Spleen (tissue), 13 donors: ENCODE measurements around the gene HSPA9. TPM values are rescaled to one million over a fixed set of nuclear protein-coding genes. Genes with fewer than 3 reads are reported as not detected.

Source experiments
- DNase-seq: peaks from one replicate; pipeline ENCODE4 v3.0.0-alpha.2; 2020
- H3K27ac ChIP-seq, 8 donors: fragments of 200-600 bp; sonication (generic) in 7 of 8; 1 replicate in 4 of 8; 2 replicates in 4 of 8; pipeline versions ENCODE4 v1.5.0 to v1.8.0; 2016 to 2021; ENCODE audit warnings: inconsistent platforms in 4 of 8, mild to moderate bottlenecking in 4 of 8, moderate library complexity in 1 of 8
- H3K27me3 ChIP-seq, 7 donors: fragments of 200-600 bp; sonication (generic) in 6 of 7; replicated peaks in 1 of 7; 1 replicate in 4 of 7; 2 replicates in 3 of 7; pipeline versions ENCODE4 v1.5.0 to v1.8.0; 2016 to 2021; ENCODE audit warnings: inconsistent platforms in 3 of 7, mild to moderate bottlenecking in 1 of 7
- H3K36me3 ChIP-seq, 6 donors: fragments of 200-600 bp; sonication (generic) in 5 of 6; 1 replicate in 4 of 6; 2 replicates in 2 of 6; pipeline versions ENCODE4 v1.5.0 to v1.8.0; 2016 to 2021; ENCODE audit warnings: inconsistent platforms in 2 of 6
- H3K4me1 ChIP-seq, 6 donors: fragments of 200-600 bp; sonication (generic) in 5 of 6; 1 replicate in 3 of 6; 2 replicates in 3 of 6; pipeline versions ENCODE4 v1.5.0 to v1.8.0; 2016 to 2021; ENCODE audit warnings: inconsistent platforms in 3 of 6
- H3K4me3 ChIP-seq, 8 donors: fragments of 200-600 bp; sonication (generic) in 7 of 8; 1 replicate in 4 of 8; 2 replicates in 4 of 8; pipeline versions ENCODE4 v1.5.0 to v1.8.0; 2016 to 2021; ENCODE audit warnings: inconsistent platforms in 4 of 8, mild to moderate bottlenecking in 4 of 8, moderate library complexity in 2 of 8
- H3K9me3 ChIP-seq, 8 donors: fragments of 200-600 bp; sonication (generic) in 7 of 8; 1 replicate in 4 of 8; 2 replicates in 4 of 8; pipeline versions ENCODE4 v1.5.0 to v1.8.0; 2016 to 2021; ENCODE audit warnings: inconsistent platforms in 4 of 8
- CTCF ChIP-seq, 11 experiments: fragments of 200-600 bp in 7 of 11; fragments of 450-650 bp in 4 of 11; sonication (generic) in 4 of 11; IDR thresholded peaks in 8 of 11; conservative IDR thresholded peaks in 3 of 11; 1 replicate in 7 of 11; 2 replicates in 4 of 11; pipeline versions ENCODE4 v1.4.0 to v1.8.0; 2016 to 2021; ENCODE audit warnings: antibody characterized with exemption in 11 of 11, inconsistent platforms in 4 of 11, mild to moderate bottlenecking in 1 of 11
- POLR2A ChIP-seq, 3 donors: fragments of 450-650 bp; IDR thresholded peaks; one replicate each; pipeline ENCODE4 v1.5.1; 2017; ENCODE audit warnings: antibody characterized with exemption in 3 of 3, mild to moderate bottlenecking in 1 of 3
- POLR2AphosphoS5 ChIP-seq, 3 donors: sonication (generic); formaldehyde crosslinking; IDR thresholded peaks; one replicate each; pipeline ENCODE4 v1.5.1; 2017; ENCODE audit warnings: antibody characterized with exemption in 3 of 3
- WGBS, 5 donors: extraction: QIAGEN DNeasy Blood & Tissue Kit in 3 of 5; methylation state at CpG; one replicate each; pipeline versions ENCODE4 v1.1.5 to v1.1.7; 2013 to 2018; 5-methylcytosine and 5-hydroxymethylcytosine counted together
- intact Hi-C: fragments of 100-400 bp; cut with DNase I; formaldehyde crosslinking; loops from one replicate; pipeline ENCODE4 v1.15.0; 2023; ENCODE audit warnings: low total_unique reads
- long read RNA-seq, 2 donors: transcript quantifications; one replicate each; lab custom pipeline, GENCODE V29; 2026
- polyA plus RNA-seq, 3 donors: library from polyadenylated mRNA; stranded (reverse); fragments of 200-250 nt; gene quantifications; one replicate each; pipeline ENCODE4 v1.2.1, GENCODE V29; 2013
- total RNA-seq, 7 donors: library from RNA; depleted of rRNA in 3 of 7; stranded (reverse); fragments of >200 nt in 3 of 7; fragmentation: NEBNext Ultra II Directional in 4 of 7; extraction: Animal tissue kit (Norgen Biotek cat#: 25700) in 4 of 7; gene quantifications; one replicate each; pipeline versions ENCODE4 v1.1.0 to v1.2.1, GENCODE V29; 2016 to 2021
- donor health status: healthy with polysubstance abuse.
- donor health status: DM: no; HTN: no; CAD: no; lungs with moderate emphysema.
- donor health status: DM: no; HTN: no; CAD: no.
- donor health status: Bipolar disorder and iron deficiency.
- donor health status: healthy.
- donor health status: DM: no; HTN: no; CAD: no.
- donor health status: DM: yes; HTN: yes; CAD: no.

Gene HSPA9
- total RNA-seq (100 to 1,000 TPM; 108 to 187 (median 158) TPM), polyA plus RNA-seq (10 to 100 TPM; 50.4 to 77.7 (median 62.2) TPM)
- long read RNA-seq, donor 1, full-length matches to known transcripts = 20 of 214 reads
- long read RNA-seq, donor 1, partial matches to known transcripts = 194 of 214 reads
- long read RNA-seq, donor 1, other reads (novel, unspliced or antisense) = 0 of 214 reads
- long read RNA-seq, donor 2, full-length matches to known transcripts = 31 of 31 reads
- long read RNA-seq, donor 2, partial matches to known transcripts = 0 of 31 reads
- long read RNA-seq, donor 2, other reads (novel, unspliced or antisense) = 0 of 31 reads

DNA sequence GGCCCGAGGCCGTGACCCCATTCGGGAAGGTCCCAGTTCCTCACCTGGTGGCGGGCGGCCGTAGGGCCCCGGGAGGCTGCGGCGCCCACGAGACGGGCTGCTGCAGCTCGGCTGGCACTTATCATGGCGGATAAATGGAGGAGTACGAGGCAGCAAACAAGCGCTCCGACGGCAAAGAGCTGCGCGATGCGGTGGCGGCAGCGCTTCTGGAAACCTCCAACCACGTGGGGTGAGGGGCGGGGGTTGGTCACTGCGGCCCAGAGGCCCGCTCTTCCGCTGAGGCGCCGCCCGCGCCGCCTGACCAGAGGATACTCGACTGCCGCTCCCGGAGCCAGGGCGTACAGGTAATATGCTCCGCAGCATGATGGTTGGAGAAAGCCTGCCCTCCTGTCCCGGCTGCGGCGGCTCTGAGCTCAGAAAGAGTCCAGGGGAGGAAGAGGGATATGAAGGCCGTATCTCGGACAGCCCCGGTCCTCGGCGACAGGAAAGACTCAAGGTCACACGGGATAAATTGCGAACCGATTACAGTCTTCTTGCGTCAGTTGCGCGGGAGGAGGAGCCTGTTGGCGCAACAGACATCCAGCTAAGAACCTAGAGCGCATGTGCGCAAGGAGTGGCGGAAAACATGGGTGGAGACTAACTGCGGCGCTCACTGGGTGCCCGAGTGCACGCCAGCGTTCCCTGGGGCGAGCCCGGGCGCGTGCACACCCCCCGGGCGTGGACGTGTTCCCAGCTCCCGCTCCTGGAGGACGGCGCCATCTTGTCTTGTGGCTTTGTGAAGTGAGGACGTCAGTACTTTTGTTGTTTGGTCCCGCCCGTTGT lies at the start of gene HSPA9:
TSS of gene HSPA9 (minus strand) at position 208 of the 822 bp plus-strand sequence. CDS start at position 125, 83 bp downstream.
- peak within 1 kb of the TSS; percentile 73 to 99 (median 94) for H3K4me3 ChIP-seq
- intact Hi-C loops = no loop called here
- TF ChIP-seq CTCF (IDR thresholded peaks at IDR 0.05 in 8 of 11, conservative IDR thresholded peaks at IDR 0.05 in 3 of 11) = peak in 9 of 11 experiments; percentile 13 to 48 (median 32)
- TF ChIP-seq POLR2A (IDR thresholded peaks at IDR 0.05) = peak in 2 of 3 donors; percentile 49 to 66
- TF ChIP-seq POLR2AphosphoS5 (IDR thresholded peaks at IDR 0.05) = peak; percentile 94 to 98 (median 96)
- H3K9me3 ChIP-seq = no peaks in the 10 kb centered on the region
- no peaks in the 10 kb centered on the region for H3K27me3 ChIP-seq
- H3K4me1 ChIP-seq = peaks cover 14 to 58% (median 29%) of the 10 kb centered on the region in 6 donors
- H3K36me3 ChIP-seq = peaks cover 2 to 35% (median 30%) of the 10 kb centered on the region in 6 donors
- peak; percentile 98 for DNase-seq
- 0 to 1% (median 1%) methylated on average over 39 to 73 of the region's 73 CpGs for WGBS, 5 donors
- peak within 1 kb of the TSS; percentile 96 to 99 (median 99) for H3K27ac ChIP-seq

DNA sequence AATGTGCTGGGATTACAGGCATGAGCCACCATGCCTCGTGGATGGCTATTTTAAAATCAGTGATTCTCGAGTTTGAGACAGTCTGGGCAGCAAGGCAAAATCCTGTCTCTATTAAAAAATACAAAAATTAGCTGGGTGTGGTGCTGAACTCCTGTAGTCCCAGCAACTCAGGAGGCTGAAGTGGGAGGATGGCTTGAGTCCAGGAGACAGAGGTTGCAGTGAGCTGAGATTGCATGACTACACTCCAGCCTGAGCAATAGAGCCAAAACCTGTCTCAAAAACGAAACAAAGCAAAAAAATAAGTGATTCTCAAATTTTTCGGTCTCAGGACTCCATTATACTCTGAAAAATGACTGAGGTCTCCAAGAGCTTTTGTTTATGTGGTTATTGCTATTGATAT lies 47.9 kb upstream of the HSPA9 start:
- intact Hi-C loops = no loop called here
- H3K27ac ChIP-seq = no peak overlapping the region
- no peaks in the 10 kb centered on the region for H3K9me3 ChIP-seq
- H3K27me3 ChIP-seq = peaks cover 0 to 9% (median 0%) of the 10 kb centered on the region in 7 donors
- H3K36me3 ChIP-seq = no peaks in the 10 kb centered on the region
- DNase-seq = no peak
- 72 to 87% (median 76%) methylated on average over 4 of the region's 4 CpGs for WGBS, 5 donors
- H3K4me1 ChIP-seq = no peaks in the 10 kb centered on the region
- no peak for TF ChIP-seq POLR2A (IDR thresholded peaks at IDR 0.05)
- no peak for TF ChIP-seq POLR2AphosphoS5 (IDR thresholded peaks at IDR 0.05)
- no peak overlapping the region for H3K4me3 ChIP-seq

DNA sequence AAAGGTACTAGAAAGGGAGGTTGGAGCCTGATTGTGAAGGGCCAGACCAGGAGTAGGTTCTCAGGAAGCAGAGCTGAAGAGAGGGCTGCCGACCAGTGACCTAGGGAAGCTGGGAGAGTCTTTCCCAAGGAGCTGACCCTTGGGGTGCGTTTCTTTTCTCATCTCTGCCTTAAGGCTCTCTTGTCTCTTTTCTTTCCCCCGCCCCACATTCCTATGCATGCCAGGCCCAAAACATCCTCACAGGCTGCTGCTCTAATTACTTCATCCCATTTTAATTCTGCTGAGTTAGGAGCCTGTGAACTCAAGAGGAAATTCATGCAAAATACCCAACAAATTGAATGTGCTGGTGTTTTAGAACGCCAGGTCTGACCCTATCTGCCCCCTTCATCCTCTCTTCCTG lies 46.9 kb upstream of the HSPA9 start:
- no peaks in the 10 kb centered on the region for H3K9me3 ChIP-seq
- no peaks in the 10 kb centered on the region for H3K36me3 ChIP-seq
- H3K27me3 ChIP-seq = peaks cover 0 to 9% (median 0%) of the 10 kb centered on the region in 7 donors
- H3K4me3 ChIP-seq = no peak overlapping the region
- TF ChIP-seq POLR2A (IDR thresholded peaks at IDR 0.05) = no peak
- TF ChIP-seq CTCF (IDR thresholded peaks at IDR 0.05 in 8 of 11, conservative IDR thresholded peaks at IDR 0.05 in 3 of 11) = no peak
- TF ChIP-seq POLR2AphosphoS5 (IDR thresholded peaks at IDR 0.05) = no peak
- no peaks in the 10 kb centered on the region for H3K4me1 ChIP-seq
- WGBS, 5 donors = 70 to 91% (median 81%) methylated on average over 4 of the region's 4 CpGs
- no peak overlapping the region for H3K27ac ChIP-seq
- intact Hi-C loops = no loop called here
- DNase-seq = no peak

DNA sequence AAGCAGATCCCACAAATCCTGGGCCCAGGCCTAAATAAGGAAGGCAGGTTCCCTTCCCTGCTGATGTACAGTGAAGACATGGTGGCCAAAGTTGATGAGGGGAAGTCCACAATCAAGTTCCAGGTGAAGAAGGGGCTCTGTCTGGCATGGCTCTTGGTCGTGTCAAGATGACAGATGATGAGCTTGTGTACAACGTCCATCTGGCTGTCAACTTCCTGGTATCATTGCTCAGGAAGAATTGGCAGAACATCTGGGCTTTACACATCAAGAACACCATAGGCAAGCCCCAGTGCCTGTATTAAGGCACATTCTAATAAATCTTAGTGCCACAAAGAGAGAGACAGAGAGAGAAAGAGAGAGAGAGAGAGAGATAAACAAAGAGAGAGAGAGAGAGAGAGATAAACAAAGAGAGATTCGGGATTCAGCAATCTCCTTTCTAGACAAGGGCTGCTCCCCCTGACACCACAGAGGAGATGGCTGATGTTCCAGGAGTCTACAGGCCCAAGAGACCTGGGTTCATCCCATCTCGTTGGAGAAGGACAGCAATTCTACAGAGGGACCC lies 45.5 kb upstream of the HSPA9 start:
- H3K9me3 ChIP-seq = no peaks in the 10 kb centered on the region
- intact Hi-C loops = no loop called here
- TF ChIP-seq POLR2A (IDR thresholded peaks at IDR 0.05) (no peak), POLR2AphosphoS5 (IDR thresholded peaks at IDR 0.05) (no peak), CTCF (IDR thresholded peaks at IDR 0.05 in 8 of 11, conservative IDR thresholded peaks at IDR 0.05 in 3 of 11) (no peak)
- no peak overlapping the region for H3K4me3 ChIP-seq
- H3K4me1 ChIP-seq = no peaks in the 10 kb centered on the region
- H3K27me3 ChIP-seq = peaks cover 0 to 9% (median 0%) of the 10 kb centered on the region in 7 donors
- H3K27ac ChIP-seq = no peak overlapping the region
- no peak for DNase-seq
- no peaks in the 10 kb centered on the region for H3K36me3 ChIP-seq
- 51 to 69% (median 62%) methylated on average over 4 of the region's 4 CpGs for WGBS, 5 donors
